Measurements from ENCODE around the gene TLCD3B.

DNA sequence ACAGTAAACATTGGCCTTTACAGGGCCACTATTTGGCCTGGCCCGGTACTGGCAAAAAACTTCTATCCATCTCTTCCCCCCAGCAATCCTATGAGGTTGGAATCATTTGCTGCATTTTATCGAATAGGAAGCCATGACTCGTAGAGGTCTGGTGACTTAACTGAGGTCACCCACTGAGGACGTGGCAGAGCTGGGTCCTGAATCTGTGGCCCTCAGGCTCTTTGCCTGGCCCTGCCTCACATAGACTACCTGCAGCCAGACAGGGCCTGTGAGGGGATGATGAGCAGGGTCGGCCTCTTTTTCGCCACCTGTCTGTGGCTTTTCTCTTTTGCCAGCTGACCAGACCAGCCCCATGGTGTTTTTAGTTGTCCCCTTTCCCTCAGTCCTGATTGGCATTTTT lies 46.6 kb upstream of the TLCD3B start:
- TF ChIP-seq, protein P1, sequence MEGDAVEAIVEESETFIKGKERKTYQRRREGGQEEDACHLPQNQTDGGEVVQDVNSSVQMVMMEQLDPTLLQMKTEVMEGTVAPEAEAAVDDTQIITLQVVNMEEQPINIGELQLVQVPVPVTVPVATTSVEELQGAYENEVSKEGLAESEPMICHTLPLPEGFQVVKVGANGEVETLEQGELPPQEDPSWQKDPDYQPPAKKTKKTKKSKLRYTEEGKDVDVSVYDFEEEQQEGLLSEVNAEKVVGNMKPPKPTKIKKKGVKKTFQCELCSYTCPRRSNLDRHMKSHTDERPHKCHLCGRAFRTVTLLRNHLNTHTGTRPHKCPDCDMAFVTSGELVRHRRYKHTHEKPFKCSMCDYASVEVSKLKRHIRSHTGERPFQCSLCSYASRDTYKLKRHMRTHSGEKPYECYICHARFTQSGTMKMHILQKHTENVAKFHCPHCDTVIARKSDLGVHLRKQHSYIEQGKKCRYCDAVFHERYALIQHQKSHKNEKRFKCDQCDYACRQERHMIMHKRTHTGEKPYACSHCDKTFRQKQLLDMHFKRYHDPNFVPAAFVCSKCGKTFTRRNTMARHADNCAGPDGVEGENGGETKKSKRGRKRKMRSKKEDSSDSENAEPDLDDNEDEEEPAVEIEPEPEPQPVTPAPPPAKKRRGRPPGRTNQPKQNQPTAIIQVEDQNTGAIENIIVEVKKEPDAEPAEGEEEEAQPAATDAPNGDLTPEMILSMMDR (IDR thresholded peaks at IDR 0.05) = no peak
- TF ChIP-seq EP300 (IDR thresholded peaks at IDR 0.05) (no peak), POLR2A (IDR thresholded peaks at IDR 0.05) (no peak)
